NCI-H1930 (cell line): ENCODE results near the gene PAPOLA.
A peak's percentile ranks its signal among the peaks of the same experiment; 100 is the strongest.
"Not testable (repeated sequence)": the region's sequence is repeated elsewhere in the genome, so short reads cannot be mapped to it uniquely, and the experiment has no call there.

ENCODE experiments used
- DNase-seq, 2 experiments: peaks; one replicate each; lab custom pipeline; 2025; lab: John Stamatoyannopoulos, UW

PAPOLA gene

DNA sequence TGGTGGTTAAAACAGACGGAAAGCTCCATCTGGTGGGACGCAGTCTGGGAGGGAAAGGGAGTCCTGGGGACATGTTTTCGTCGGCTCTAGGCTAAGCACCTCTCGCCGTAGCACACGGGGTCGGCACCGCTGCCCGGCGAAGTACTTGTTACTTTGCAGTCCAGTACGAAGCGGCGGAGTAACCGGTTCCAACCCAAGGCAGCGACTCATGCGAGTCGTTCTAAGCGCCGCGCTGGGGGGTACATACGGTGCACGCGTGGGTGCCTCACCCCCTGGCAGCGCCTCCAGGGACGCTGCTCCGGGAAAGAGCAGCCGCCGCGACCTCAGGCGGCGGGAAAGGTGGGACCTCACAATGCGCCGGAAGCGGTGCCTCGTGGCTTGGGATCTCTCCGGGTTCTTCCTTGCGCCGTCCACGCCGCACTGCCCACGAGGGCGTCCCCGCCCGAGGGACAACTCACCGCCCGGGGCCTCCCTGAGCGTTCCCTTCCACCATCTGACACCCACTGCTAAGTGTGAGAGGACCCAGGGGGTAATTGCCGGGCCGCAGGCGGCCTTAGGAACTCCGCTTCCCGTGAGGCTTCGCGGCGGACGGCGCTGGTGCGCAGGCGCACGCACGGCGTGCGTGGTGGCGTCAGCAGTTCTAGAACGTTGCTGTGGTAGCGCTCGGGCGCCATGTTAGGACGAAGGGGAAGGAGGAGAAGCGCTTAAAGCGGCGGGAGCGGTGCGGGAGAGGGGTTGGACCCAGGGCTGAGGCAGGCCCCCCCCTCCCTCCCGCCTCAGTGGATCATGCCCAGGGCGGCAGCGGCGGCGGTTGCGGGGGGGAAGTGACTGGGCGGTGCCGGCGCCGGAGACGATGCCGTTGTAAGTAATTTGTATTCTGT lies at the start of gene PAPOLA:
PAPOLA (plus strand) TSS at position 643 of the 881 bp plus-strand sequence; CDS start at position 854, 211 bp downstream.
- peak; percentile 91 to 92 for DNase-seq

DNA sequence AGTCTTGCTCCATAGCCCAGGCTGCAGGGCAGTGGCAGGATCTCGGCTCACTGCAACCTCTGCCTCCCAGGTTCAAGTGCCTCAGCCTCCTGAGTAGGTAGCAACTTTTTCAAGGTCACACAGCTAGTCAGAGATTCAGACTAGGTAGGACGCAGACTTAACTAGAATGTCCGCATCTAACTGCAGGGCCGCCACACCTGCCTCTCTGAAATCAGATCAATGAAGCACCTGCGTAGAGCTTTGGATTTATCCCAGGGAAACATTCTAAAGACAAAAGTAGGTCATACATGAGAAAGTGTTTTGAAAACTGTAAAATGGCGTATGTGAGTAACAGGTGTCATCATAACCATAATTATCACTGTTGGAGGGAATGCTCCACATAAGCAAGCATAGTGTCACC lies 49.5 kb upstream of the PAPOLA start:
- DNase-seq: no peak

DNA sequence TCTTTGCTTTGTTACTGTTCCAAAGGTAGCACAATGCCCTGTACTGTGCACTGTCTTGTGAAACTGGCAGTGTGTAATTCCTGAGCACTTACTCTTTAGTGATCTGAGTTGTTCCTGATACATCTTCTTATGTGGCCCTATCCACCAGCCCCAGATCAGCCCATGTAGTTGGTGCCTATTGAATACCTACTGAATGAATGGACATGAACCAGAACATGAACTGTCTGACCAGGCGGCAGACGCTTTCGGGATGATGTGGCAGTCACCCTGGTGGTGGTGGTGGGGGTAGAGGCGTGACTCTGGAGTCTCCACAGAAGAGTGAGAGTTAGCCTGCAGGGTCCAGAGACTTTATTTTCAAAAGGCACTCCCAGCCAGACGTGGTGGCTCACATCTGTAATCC lies 46.6 kb upstream of the PAPOLA start:
- DNase-seq: no peak

DNA sequence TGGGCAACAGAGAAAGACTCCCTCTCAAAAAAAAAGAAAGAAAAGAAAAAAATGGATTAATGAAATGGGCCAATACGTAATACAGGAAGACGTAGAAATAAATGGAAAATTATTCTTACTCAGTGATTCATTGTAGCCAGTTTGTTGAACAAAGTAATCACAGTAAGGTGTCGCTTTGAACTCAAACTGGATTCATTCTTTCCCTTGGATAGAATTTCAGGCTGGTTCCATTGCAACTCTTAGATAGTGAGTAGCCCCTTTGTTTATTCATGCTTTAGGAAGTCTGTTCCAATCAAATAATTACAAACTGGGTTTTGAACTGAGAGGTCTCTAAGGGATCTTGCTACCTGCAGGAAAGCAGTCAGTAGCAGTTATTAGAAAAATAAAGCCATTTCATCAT lies 42.3 kb upstream of the PAPOLA start:
- DNase-seq: no peak

DNA sequence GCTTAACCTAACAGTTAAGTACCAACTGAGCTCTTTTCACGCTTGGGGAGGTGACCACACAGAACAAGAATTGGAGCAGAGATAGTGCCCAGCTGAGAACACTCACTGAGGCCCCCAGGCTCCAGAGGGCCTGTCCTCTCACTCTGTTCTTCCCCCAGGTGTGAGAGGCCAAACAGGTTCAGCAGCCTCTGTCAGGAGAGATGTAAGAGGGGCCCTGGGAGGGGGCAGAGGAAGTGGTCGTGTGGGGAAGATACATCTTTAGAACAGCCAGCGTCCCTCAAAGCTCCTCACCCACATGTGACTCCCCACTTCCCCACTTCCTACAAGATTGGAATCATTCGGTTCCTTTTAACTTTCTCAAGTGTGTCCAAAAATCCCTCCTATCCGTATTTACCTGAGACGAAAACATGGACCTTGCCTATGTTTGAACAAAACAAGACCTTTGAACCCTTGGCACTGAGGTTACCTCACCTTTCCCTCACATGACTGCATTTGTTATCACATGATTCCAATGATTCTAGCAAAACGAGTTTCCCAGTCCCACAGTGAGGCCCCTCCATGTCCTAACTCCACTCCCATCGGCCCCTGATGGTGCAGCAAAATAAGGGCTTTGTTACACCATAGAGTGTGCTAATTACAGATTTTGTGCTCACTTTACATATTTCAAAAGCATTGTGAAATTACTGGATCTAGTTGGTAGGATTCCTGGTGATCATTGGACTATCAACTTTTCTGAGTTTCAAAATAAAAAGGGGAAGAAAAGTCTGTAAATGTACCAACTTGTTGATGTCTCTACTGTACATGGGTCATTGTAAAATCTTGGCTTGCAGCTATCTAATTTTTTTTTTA lies 40.0 kb upstream of the PAPOLA start:
- no peak for DNase-seq

DNA sequence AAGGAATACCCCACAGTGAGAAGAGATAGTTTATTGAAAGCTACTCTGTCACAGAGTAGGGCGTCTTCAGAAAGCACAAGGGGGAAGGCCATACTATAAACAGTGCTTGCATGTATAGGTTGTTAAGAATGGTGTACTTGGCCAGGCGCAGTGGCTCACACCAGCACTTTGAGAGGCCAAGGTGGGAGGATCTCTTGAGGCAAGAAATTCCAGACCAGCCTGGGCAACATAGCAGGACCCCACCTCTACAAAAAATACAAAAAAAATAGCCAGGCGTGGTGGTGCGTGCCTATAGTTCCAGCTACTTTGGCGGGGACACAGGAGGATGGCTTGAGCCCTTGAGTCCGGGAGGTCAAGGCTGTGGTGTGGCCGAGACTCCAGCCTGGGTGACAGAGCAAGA lies 38.0 kb upstream of the PAPOLA start:
- no peak for DNase-seq

DNA sequence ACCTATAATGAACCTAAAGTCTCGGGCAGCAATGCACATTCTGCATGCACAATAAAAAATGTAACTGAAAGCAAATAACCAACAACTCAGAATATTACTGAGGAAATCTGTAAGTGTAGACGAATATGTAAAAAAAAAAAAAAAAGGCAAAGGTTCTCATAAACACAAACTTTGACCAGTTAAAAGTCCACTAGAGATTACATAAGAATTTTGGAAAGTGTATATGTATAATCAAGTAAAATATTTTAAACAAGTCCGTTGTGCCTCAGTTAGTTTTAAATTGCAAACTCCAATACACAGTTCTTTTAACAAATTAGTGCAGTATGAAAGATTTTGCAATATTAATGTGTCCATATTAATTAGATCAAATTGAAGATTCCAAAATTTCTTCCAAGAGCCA lies 35.3 kb upstream of the PAPOLA start:
- no peak for DNase-seq

DNA sequence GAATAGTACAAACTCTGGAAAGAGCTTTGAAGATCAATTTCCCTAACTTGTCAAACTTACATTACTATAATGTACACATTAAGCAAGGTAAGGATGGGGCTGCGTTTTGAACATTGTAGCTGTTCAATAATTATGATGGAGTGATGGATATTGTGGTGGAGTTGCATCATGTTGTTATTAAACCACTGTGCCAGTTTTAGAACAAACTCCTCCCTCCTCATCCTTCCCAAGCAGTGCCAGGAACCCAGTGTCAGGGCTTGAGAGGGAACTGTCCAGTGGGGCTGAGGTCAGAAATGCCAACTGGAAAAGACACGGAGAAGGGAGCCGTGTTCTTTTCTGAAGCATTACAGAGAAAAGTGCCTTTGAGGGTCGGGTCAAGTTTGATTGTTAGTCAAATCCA lies 31.9 kb upstream of the PAPOLA start:
- DNase-seq: no peak

DNA sequence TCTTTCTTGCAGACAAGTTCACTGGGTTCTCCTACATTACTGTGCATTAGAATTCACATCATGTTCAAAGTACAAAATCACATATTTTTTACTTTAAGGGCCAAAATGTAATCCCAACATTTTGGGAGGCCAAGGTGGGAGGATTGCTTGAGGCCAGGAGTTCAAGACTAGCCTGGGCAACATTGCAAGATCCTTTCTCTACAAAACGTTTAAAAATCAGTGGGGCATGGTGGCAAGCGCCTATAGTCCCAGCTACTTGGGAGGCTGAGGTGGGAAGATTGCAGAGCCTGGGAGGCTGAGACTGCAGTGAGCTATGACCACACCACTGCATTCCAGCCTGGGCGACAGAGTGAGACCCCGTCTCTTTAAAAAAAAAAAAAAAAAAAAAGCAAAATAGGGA lies 31.2 kb upstream of the PAPOLA start:
- DNase-seq: not testable (repeated sequence)

DNA sequence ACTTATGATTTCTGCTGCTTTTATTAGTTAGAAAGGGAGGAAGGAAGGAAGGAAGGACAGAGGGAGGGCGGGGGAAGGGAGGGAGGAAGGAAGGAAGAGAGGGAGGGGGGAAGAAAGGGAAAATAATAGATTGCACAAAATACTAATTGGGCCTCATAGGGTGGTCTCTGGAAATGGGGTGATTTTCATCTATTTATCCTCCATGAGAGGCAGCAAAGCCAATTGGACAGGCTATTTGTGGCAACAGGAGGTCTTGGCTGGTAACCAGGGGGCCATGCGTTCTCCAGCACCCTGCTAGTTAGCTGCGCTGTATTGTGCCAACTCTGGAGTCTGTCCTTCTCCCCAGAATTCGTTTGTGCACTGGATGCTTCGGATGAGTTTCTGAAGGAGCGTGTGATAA lies 24.1 kb upstream of the PAPOLA start:
- DNase-seq: no peak

DNA sequence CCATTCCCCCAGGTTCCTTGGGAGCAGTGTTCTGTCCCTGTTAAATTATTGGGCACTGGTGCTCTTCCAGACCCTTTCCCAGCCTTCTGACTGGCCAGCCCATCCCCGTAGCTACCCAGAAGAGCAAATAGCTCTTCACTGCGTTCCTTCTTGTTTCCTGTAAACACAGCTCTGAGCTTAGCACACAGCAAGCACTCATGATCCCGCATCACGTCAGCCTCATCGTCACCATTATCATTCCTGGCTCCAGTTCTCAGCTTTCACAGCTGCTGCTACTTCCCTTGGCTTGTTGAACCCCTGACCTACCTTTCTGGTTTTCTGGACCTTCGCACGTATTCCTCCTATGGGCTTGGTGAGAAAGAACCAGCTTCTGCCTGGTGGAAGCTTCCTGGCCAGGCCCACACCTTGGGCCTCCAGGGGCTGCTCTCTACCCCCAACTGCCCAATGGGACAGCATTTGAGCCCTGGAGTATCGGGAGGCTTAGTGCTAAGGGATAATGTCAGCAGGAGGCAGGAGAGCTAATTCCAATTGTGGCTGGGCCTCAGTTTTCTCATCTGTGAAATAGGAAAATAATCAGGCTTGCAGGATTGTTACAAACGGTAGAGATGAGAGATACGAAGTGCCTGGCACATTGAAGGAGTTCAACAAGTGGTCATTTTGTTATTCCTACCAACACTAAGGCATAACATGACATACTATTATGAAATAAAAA lies 22.6 kb upstream of the PAPOLA start:
- DNase-seq: no peak

DNA sequence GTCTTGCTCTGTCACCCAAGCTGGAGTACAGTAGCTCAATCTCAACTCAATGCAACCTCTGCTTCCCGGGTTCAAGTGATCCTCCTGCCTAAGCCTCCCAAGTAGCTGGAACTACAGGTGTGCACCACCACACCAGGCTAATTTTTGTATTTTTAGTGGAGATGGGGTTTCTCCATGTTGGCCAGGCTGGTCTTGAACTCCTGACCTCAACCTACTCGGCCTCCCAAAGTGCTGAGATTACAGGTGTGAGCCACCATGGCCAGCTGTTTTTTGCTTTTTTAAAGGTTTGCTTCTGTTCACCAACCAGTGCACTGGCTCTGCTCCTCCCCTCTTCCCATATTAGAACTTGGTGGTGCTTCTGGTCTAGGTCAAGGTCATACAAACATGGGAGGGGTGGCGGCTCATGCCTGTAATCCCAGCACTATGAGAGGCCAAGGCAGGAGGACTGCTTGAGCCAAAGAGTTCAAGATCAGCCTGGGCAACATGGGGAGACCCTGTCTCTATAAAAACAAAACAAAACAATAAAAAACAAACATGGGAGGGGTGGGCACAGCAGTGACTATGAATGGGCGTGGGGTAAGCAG lies 20.4 kb upstream of the PAPOLA start:
- DNase-seq: no peak

DNA sequence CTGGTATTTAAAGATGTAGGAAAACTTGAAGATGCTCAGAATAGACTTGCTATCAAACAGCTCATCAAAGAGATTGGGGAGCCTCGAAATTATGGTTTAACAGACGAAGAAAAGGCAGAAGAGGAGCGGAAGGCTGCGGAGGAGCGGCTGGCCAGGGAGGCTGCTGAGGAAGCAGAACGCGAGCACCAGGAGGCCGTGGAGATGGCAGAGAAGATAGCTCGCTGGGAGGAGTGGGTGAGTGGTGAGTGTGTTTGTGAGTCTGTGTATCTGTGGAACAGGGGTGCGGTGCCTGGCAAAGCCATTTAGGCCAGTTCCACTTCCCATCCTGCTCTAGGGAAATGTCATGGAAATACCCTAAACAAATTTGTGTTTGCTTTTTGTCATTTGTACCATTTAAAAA lies 19.2 kb upstream of the PAPOLA start:
- no peak for DNase-seq

DNA sequence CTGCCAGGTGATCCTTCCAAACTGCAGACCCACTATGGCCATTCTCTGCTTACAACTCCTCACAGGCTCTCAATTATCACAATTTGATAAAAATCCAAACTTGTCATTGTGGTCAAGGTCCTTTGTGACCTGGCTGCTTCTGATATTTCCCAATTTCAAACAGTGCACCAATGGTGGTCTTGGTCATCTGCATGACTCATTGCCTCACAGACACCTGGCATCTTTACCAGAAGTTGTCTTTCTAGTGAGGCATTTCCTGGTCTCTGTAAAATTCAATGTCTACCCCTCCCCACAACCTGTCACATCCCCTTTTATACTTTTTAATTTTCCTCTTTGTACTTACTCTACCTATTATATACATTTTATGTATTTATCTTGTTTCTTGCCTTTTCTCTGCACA lies 17.8 kb upstream of the PAPOLA start:
- DNase-seq: no peak

DNA sequence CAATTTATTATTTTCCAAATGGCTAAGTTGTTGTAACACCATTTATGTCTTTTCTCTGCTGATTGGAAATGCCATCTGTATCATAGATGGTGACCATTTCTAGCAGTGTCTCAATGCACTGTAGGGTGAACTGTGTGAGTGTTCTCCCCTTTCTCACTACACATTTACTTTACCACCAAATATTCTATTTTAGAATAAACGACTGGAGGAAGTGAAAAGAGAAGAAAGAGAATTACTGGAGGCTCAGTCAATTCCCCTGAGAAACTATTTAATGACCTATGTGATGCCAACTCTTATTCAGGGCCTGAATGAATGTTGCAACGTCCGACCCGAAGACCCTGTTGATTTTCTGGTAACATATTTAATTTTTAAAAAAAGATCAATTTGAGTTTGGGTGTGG lies 15.5 kb upstream of the PAPOLA start:
- no peak for DNase-seq

DNA sequence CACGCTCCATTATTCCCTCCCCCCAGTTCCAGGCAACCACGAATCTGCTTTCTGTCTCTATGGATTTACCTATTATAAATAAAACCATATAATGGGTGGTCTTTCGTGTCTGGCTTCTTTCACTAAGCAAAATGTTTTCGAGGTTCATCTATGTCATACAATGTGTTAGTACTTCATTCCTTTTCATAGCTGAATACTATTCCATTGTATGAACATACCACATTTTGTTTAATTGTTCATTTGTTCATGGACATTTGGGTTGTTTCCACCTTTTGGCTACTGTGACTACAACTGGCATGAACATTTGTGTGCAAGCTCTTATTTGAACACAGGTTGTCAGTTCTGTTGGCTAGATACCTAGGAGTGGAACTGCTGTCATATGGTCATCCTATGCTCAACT lies 12.9 kb upstream of the PAPOLA start:
- DNase-seq: no peak

DNA sequence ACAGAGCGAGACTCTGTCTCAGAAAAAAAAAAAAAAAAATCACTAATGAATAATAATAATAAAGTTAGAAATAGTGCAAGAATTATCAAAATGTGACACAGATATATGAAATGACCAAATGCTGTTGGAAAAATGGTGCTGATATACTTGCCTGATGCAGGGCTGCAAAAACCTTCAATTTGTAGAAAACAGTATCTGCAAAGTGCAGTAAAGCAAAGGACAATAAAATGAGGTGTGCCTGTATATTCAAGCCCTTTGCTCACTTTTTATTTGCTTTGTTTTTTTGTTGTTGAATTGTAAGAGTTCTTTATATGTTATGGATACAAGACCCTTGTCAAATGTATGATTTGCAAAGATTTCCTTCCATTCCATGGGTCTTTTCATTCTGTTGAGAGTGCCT lies 9.0 kb upstream of the PAPOLA start:
- no peak for DNase-seq

DNA sequence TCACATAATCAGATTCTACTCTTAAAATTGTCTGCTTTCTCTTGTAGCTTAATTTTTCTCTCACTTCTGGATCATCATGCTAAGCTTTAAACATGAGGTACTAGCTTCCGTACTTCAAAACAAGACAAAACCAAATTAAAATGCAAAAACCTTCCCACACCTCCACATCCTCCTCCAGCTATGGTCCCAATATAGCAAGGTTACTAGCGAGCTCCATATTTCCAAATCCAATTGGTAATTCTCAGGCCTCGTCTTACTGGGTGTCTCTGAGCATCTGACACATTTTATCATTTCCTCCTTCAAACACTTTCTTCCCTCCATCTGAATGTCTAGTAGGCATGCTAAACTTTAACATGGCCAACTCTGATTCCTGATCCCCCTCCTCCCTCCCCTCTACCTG lies 7.9 kb upstream of the PAPOLA start:
- DNase-seq: no peak

DNA sequence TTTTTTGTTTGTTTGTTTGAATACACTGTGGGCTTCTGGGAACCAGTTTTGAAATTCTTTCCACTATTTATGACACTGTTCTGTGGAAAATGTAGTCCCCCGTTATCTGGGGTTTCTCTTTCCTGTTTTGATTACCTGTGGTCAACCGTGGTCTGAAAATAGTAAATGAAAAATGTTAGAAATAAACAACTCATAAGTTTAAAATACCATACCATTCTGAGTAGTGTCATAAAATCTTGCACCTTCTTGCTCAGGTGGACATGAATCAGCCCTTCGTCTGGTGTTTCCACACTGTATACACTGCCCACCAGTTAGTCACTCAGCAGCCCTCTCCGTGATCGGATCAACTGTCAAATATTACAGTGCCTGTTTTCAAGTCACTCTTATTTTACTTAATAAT lies 5.1 kb upstream of the PAPOLA start:
- DNase-seq: no peak

DNA sequence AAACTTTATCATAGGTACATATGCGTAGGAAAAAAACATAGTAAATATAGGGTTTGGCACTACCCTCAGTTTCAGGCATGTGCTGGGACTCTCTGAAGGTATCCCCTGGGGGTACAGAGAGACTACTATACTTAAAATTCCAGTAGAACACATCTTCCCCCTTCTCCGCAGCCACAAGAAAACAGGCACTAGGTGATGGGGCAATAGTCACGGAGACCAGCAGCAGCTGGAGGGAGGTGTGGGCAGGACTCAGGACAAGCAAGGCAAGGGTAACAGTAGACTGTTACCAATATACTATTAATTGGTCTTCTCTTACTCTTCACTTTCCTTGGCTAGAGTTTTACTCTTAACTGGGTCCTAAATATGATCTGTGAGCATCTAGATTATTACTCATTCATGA lies 4.6 kb upstream of the PAPOLA start:
- DNase-seq: no peak

DNA sequence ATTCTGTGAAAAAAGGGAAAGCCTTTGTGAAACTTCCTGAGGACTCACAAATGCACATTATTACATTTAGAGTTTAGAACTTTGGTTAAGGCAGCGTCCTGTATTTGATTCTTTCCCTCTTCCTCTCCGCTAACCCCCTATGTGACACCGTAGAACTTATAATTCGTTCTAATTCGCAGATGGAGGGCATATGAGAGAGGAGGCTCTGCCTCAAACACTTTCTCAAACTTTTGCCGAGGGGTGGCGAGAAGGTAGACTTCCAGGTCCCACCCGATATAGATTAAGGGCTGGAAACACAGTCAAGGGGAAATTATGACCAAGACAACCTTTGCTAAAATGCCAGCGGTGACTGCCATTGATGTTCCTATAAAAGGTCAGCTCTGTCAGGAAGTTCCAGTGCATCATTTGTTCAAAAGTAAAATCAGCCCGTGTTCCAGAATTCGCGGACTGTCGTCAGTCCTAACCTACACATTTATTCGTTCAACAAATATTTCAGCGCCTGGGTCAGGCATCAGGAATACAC lies 904 bp upstream of the PAPOLA start:
- DNase-seq: no peak
